KMS-11 (cell line): ENCODE data around the gene ABHD14A.

Experiments used
- H2AFZ ChIP-seq: fragments of 200-600 bp; sonication (generic); 2 replicates; pipeline ENCODE4 v1.6.1; 2016; ENCODE audit warnings: antibody characterized with exemption, mixed run types, low read depth
- H3K27ac ChIP-seq: fragments of 200-600 bp; sonication (generic); 2 replicates; pipeline ENCODE4 v1.6.1; 2016; ENCODE audit warnings: mild to moderate bottlenecking, mixed run types
- H3K27me3 ChIP-seq: fragments of 200-600 bp; sonication (generic); 2 replicates; pipeline ENCODE4 v1.6.1; 2017; ENCODE audit warnings: mild to moderate bottlenecking, low read depth, mixed run types, moderate library complexity; ENCODE audit not compliant: insufficient read depth
- H3K36me3 ChIP-seq: fragments of 200-600 bp; sonication (generic); 2 replicates; pipeline ENCODE4 v1.6.1; 2017; ENCODE audit warnings: mild to moderate bottlenecking, mixed run types; ENCODE audit not compliant: insufficient read depth
- H3K4me1 ChIP-seq: fragments of 200-600 bp; sonication (generic); 2 replicates; pipeline ENCODE4 v1.6.1; 2016; ENCODE audit warnings: mild to moderate bottlenecking, low read depth, mixed run types; ENCODE audit not compliant: poor library complexity, severe bottlenecking
- H3K4me2 ChIP-seq: fragments of 200-600 bp; sonication (generic); 2 replicates; pipeline ENCODE4 v1.7.0; 2016; ENCODE audit warnings: mild to moderate bottlenecking, mixed run types
- H3K4me3 ChIP-seq: fragments of 200-600 bp; sonication (generic); IDR thresholded peaks from 2 replicates; pipeline ENCODE4 v1.6.1; 2017; ENCODE audit warnings: low read depth, low read length, mixed read lengths; ENCODE audit not compliant: insufficient read depth
- H3K79me2 ChIP-seq: fragments of 200-600 bp; sonication (generic); 2 replicates; pipeline ENCODE4 v1.6.1; 2016; ENCODE audit warnings: low read depth, mixed run types; ENCODE audit not compliant: insufficient read depth
- H3K9ac ChIP-seq: fragments of 200-600 bp; sonication (generic); 2 replicates; pipeline ENCODE4 v1.6.1; 2016; ENCODE audit warnings: mild to moderate bottlenecking, mixed run types
- H4K20me1 ChIP-seq: fragments of 200-600 bp; sonication (generic); 2 replicates; pipeline ENCODE4 v1.6.1; 2016; ENCODE audit warnings: mild to moderate bottlenecking, mixed run types; ENCODE audit not compliant: insufficient read depth
- TF ChIP-seq, protein P1 (sequence below): fragments of 200-600 bp; sonication (generic); conservative IDR thresholded peaks from 2 replicates; pipeline ENCODE4 v1.6.1; 2017; ENCODE audit warnings: low read depth, mild to moderate bottlenecking, antibody characterized with exemption, low read length, moderate library complexity, mixed read lengths

Gene ABHD14A

DNA sequence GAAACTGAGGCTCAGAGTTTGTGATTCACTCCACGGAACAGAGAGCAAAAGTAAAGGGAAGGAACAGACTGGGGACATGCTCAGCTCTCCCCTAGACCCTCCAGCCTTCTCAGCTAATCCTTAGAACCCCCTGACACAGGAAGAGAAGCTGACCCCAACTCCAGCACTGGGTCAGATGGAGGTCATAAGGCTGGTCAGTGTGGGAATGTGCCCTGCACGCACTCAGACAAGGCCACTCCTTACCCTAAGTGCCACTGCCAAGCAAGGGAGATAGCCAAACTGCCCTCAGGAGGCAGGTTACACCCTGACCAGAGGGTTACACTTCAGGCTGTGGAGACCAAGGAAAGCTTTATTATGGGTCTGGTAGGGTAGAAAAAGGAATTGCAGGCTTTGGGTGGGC lies 19.7 kb downstream of the ABHD14A start:
- TF ChIP-seq, protein P1, sequence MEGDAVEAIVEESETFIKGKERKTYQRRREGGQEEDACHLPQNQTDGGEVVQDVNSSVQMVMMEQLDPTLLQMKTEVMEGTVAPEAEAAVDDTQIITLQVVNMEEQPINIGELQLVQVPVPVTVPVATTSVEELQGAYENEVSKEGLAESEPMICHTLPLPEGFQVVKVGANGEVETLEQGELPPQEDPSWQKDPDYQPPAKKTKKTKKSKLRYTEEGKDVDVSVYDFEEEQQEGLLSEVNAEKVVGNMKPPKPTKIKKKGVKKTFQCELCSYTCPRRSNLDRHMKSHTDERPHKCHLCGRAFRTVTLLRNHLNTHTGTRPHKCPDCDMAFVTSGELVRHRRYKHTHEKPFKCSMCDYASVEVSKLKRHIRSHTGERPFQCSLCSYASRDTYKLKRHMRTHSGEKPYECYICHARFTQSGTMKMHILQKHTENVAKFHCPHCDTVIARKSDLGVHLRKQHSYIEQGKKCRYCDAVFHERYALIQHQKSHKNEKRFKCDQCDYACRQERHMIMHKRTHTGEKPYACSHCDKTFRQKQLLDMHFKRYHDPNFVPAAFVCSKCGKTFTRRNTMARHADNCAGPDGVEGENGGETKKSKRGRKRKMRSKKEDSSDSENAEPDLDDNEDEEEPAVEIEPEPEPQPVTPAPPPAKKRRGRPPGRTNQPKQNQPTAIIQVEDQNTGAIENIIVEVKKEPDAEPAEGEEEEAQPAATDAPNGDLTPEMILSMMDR, result no peak
- Histone ChIP-seq H3K27ac (peak overlapping the region; percentile 85), H3K4me3 (no peak overlapping the region), H3K9ac (peak overlapping the region; percentile 94), H3K4me1 (peaks cover 9% of the 10 kb centered on the region), H3K36me3 (peaks cover 3% of the 10 kb centered on the region; the same call in 1 of the 2 replicates), H4K20me1 (no peaks in the 10 kb centered on the region), H3K79me2 (peaks cover 14% of the 10 kb centered on the region), H3K4me2 (peak overlapping the region; percentile 79), H2AFZ (no peak overlapping the region), H3K27me3 (no peaks in the 10 kb centered on the region)

DNA sequence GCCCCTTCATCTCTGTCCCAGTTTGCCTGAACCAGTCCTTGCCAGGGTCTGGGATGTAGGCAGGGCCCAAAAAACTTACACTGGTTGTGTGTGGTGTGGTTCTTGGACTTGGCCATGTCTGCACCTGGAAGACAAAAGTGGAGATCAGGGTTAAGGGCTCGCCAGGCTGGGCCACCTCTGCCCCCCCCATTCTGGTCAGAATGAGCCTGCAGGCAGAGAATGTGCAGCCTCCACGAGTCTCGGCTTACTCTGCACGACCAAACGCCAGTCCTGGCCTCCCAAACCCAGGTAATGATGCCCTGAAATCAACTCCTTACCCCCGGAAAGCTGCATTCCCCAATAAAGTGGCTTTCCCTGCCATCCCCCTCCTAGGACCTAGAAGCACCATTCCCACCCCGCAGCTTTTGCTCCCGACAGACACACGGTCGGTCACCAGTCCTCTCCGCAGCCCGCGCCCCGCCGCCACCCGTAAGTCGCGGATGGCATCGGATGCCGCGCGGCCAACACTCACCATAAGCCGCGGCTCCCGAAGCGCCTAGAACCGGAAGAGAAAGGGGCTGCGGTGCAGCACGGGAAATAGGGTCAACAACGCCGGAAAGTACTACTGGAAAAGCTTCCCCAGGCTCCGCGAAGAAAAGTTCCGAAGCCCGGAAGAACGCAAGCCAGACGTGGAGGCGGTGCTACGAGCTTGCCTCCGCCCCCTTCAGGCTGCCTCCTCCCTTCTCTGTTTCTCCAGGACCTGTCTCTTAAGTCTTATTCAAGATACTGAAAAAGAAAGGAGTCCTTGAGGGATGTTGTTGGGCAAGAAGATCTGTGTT lies 20.7 kb downstream of the ABHD14A start, which contains the start of gene RPL29:
Gene RPL29 (minus strand): TSS at position 550 of the 818 bp plus-strand sequence. CDS start 434 bp downstream, at position 116.
- no peaks in the 10 kb centered on the region for H3K27me3 ChIP-seq
- H2AFZ ChIP-seq, result peak within 1 kb of the TSS; percentile 30; the same call in 1 of the 2 replicates
- H3K4me3 ChIP-seq, result peak within 1 kb of the TSS; percentile 84
- H3K9ac ChIP-seq, result peak within 1 kb of the TSS; percentile 94
- peaks cover 14% of the 10 kb centered on the region for H3K79me2 ChIP-seq
- H3K4me2 ChIP-seq, result peak within 1 kb of the TSS; percentile 79
- peaks cover 3% of the 10 kb centered on the region; the same call in 1 of the 2 replicates for H3K36me3 ChIP-seq
- no peaks in the 10 kb centered on the region for H4K20me1 ChIP-seq
- H3K4me1 ChIP-seq, result peaks cover 9% of the 10 kb centered on the region
- H3K27ac ChIP-seq, result peak within 1 kb of the TSS; percentile 85
- TF ChIP-seq, protein P1, result no peak

DNA sequence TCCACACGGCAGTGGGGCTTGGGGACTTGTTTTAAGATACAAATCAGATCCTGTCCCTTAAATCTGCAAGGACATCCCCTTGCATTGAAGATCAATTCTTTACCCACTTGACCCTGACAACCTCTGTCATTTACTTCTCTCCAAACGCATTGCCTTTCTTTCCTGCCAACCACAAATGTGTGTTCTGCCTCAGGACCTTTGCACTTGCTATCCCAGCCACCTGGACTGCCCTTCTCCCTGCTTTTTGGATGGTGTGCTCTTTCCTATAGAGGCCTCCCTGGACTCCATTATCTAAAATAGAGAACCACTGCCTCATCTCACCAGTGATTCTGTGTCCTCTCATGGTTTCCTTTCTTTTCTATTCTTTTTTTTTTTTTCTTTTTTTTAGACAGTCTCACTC lies 22.3 kb downstream of the ABHD14A start:
- Histone ChIP-seq H3K4me1 (peaks cover 9% of the 10 kb centered on the region), H3K36me3 (peaks cover 3% of the 10 kb centered on the region; the same call in 1 of the 2 replicates), H3K79me2 (peaks cover 14% of the 10 kb centered on the region), H3K4me2 (no peak overlapping the region), H3K27me3 (no peaks in the 10 kb centered on the region), H3K27ac (no peak overlapping the region), H3K4me3 (no peak overlapping the region), H2AFZ (no peak overlapping the region), H3K9ac (no peak overlapping the region), H4K20me1 (no peaks in the 10 kb centered on the region)
- TF ChIP-seq, protein P1, result no peak

DNA sequence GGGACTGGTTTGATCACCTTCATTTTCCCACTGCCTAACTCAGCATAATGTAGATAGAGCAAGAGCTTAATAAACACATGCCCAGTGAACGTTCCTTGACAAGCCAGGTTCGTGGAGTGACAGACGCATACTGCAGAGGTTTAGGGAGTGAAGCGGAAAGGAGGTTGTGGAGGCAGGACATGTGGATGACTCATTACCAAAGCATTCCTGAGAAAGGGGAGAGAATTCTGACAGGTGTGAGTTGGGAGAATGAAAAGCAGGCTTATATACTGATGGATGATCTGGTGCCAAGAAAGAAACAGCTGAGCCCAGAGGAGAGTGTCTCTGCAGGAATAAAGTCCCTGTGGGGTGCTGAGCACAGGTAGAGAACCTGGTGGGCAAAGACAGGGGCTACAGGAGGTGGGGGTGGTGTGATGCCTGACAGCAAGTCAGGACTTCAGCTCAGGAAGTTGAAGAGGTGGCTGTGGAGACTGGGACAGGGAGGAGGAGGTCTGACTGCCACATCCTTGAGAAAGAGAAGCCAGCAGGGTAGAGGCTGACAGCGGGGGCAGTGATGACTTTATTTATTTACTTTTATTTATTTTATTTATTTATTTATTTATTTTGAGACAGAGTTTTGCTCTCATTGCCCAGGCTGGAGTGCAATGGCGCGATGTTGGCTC lies 23.2 kb downstream of the ABHD14A start:
- peaks cover 3% of the 10 kb centered on the region; the same call in 1 of the 2 replicates for H3K36me3 ChIP-seq
- no peak overlapping the region for H3K4me3 ChIP-seq
- TF ChIP-seq, protein P1, result no peak
- peaks cover 9% of the 10 kb centered on the region for H3K4me1 ChIP-seq
- H3K27ac ChIP-seq, result no peak overlapping the region
- H4K20me1 ChIP-seq, result no peaks in the 10 kb centered on the region
- H3K4me2 ChIP-seq, result no peak overlapping the region
- H3K79me2 ChIP-seq, result peaks cover 14% of the 10 kb centered on the region
- no peak overlapping the region for H3K9ac ChIP-seq
- no peaks in the 10 kb centered on the region for H3K27me3 ChIP-seq
- no peak overlapping the region for H2AFZ ChIP-seq
